ENCODE results near the gene ITGB5. TPM values are rescaled to one million over a fixed set of nuclear protein-coding genes. Genes with fewer than 3 reads are reported as not detected.

The ITGB5 gene
- total RNA-seq, 1 experiment from 2014 or later: 77.8 TPM

DNA sequence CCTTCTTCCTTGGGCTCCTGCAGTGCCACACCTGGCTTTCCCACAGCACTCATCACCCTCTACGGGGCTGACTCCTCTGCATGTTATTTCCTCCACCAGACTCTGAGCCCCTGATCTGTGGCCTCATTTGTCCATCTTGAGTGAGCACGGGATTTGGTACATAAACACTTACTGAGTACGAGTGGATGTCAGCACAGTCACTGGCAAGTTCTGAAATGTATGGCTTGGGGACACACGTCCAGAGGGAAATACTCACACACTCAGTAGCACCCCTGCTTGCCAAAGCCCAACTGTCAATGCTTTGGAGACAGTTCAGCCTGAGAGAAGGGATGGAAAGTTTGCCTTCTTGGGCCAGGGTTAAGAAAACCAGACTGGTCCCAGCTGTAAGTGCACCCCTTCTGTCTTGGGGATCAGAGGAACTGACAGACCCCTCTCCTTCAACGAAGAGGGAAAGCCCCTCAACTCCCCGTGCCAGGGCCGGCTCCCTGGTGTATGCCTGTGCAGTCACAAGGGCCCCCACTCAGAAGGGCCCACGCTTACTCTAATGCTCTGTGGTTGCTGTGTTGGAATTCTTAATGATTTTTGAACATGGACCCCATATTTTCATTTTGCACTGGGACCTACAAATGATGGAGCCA is 85.0 kb downstream of the ITGB5 start:
- ChIA-PET CTCF (no interaction called here), POLR2A (no interaction called here), RAD21 (ENCODE audit: low non-redundant PET in 1 of 2, low total read pairs in 2 of 2, uncharacterized antibody in 2 of 2, unreplicated experiment in 2 of 2) (no interaction called here)
- no peaks in the 10 kb centered on the region; a peak in 1 of 4 replicates for H3K36me3 ChIP-seq (ENCODE audit: control insufficient read depth in 1 of 2, insufficient read depth in 2 of 2, low read length in 2 of 2)
- H3K27ac ChIP-seq (ENCODE audit: low read depth, low read length): no peak overlapping the region
- H3K9me2 ChIP-seq (ENCODE audit: insufficient read depth): no peaks in the 10 kb centered on the region
- TF ChIP-seq SP1 (IDR thresholded peaks at IDR 0.05; ENCODE audit: low read depth) (no peak), FOSL1 (IDR thresholded peaks at IDR 0.05; ENCODE audit: low read depth) (no peak), ZNF274 (IDR thresholded peaks at IDR 0.05; ENCODE audit: low read depth, low read length) (no peak), YY1 (IDR thresholded peaks at IDR 0.05; ENCODE audit: extremely low read depth, insufficient replicate concordance, low read depth, low read length) (no peak), POLR2A (IDR thresholded peaks at IDR 0.05; ENCODE audit: borderline replicate concordance, extremely low read depth, insufficient read depth, insufficient read length) (no peak), ELF1 (IDR thresholded peaks at IDR 0.05; ENCODE audit: borderline replicate concordance, low read depth) (no peak), EZH2 (IDR thresholded peaks at IDR 0.05) (no peak)
- TF ChIP-seq, protein P1, sequence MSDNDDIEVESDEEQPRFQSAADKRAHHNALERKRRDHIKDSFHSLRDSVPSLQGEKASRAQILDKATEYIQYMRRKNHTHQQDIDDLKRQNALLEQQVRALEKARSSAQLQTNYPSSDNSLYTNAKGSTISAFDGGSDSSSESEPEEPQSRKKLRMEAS (IDR thresholded peaks at IDR 0.05): no peak
- H3K9ac ChIP-seq (ENCODE audit: low read length): no peak overlapping the region
- H2AFZ ChIP-seq (ENCODE audit: low read depth, low read length, poor library complexity, severe bottlenecking): no peak overlapping the region
- no peak for DNase-seq (ENCODE audit: low read depth, low spot score)
- H3K4me2 ChIP-seq (ENCODE audit: low read length): no peak overlapping the region
- intact Hi-C loops (cut with micrococcal nuclease): no loop called here
- H3K4me3 ChIP-seq (replicated peaks in 1 of 2; ENCODE audit: low read depth in 1 of 2, low read length in 2 of 2): no peak overlapping the region
- H3K9me3 ChIP-seq (ENCODE audit: control insufficient read depth in 1 of 2, insufficient read depth in 1 of 2, low read depth in 1 of 2, low read length in 2 of 2): no peaks in the 10 kb centered on the region
- H3K27me3 ChIP-seq (ENCODE audit: insufficient read depth, low read length): no peaks in the 10 kb centered on the region
- no peak for ATAC-seq
- H3K79me2 ChIP-seq (ENCODE audit: insufficient read depth, low read length): no peaks in the 10 kb centered on the region
- no TSS peak for BruUV-seq (replicated peaks)
- no peaks in the 10 kb centered on the region for H3K4me1 ChIP-seq (ENCODE audit: control insufficient read depth in 1 of 2, insufficient read depth in 2 of 2, low read length in 2 of 2)
- no peaks in the 10 kb centered on the region for H4K20me1 ChIP-seq (ENCODE audit: insufficient read depth)

DNA sequence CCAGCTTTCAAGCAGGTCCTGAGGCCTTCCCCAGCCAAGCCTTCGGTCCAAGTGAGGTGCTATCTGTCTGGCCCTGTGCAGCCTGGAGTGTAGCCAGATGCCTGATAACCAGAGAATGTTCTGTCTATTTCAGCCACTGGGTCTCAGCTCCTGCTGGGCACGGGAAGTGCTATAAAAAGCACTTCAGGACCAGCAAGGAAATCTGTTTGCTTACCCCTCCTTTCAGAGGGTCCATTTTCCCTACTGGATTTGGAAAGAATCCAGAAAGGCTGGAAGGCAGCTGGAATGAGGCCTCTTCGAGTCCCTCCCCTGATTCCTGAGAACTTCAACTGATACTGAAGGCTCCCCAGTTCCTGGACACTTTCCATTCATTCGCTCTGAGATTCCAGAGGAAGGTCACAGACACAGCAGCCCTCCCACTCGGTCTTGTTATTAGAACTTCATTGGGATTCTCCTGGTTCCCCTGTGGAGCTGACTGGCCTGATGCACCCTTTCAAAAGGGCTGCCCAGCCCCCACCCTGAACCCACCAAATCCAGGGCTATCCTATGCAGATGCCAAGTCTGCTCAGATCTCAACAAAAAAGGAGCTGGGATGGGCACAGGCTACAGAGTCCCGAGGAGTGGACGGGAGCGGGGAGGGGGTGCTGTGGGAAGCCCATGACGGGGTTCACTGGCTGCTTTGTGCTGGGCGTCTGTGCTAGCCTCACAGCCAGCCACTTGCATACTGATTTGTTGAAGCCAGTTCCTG is 86.5 kb downstream of the ITGB5 start:
- POLR2A ChIA-PET: no interaction called here
- ATAC-seq: no peak
- intact Hi-C loops (cut with micrococcal nuclease): no loop called here

More for the DNA sequence above, 86.5 kb downstream of the ITGB5 start:
- no peak overlapping the region for H3K9ac ChIP-seq (ENCODE audit: low read length)
- no peaks in the 10 kb centered on the region for H3K9me3 ChIP-seq (ENCODE audit: control insufficient read depth in 1 of 2, insufficient read depth in 1 of 2, low read depth in 1 of 2, low read length in 2 of 2)
- TF ChIP-seq YY1 (IDR thresholded peaks at IDR 0.05; ENCODE audit: extremely low read depth, insufficient replicate concordance, low read depth, low read length) (no peak), SP1 (IDR thresholded peaks at IDR 0.05; ENCODE audit: low read depth) (no peak), SRF (IDR thresholded peaks at IDR 0.05; ENCODE audit: low read depth) (no peak), FOSL1 (IDR thresholded peaks at IDR 0.05; ENCODE audit: low read depth) (no peak), EZH2 (IDR thresholded peaks at IDR 0.05) (no peak), ELF1 (IDR thresholded peaks at IDR 0.05; ENCODE audit: borderline replicate concordance, low read depth) (no peak), EZH2phosphoT487 (IDR thresholded peaks at IDR 0.05; ENCODE audit: borderline replicate concordance) (no peak), POLR2AphosphoS5 (IDR thresholded peaks at IDR 0.05; ENCODE audit: low read depth, low read length) (no peak), POLR2A (IDR thresholded peaks at IDR 0.05; ENCODE audit: borderline replicate concordance, extremely low read depth, insufficient read depth, insufficient read length) (no peak)
- TF ChIP-seq, protein P2, sequence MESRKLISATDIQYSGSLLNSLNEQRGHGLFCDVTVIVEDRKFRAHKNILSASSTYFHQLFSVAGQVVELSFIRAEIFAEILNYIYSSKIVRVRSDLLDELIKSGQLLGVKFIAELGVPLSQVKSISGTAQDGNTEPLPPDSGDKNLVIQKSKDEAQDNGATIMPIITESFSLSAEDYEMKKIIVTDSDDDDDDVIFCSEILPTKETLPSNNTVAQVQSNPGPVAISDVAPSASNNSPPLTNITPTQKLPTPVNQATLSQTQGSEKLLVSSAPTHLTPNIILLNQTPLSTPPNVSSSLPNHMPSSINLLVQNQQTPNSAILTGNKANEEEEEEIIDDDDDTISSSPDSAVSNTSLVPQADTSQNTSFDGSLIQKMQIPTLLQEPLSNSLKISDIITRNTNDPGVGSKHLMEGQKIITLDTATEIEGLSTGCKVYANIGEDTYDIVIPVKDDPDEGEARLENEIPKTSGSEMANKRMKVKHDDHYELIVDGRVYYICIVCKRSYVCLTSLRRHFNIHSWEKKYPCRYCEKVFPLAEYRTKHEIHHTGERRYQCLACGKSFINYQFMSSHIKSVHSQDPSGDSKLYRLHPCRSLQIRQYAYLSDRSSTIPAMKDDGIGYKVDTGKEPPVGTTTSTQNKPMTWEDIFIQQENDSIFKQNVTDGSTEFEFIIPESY (IDR thresholded peaks at IDR 0.05; ENCODE audit: extremely low read depth, insufficient replicate concordance, low read length): no peak
- no peak for DNase-seq (ENCODE audit: low read depth, low spot score)
- H3K79me2 ChIP-seq (ENCODE audit: insufficient read depth, low read length): no peaks in the 10 kb centered on the region
- H3K9me2 ChIP-seq (ENCODE audit: insufficient read depth): no peaks in the 10 kb centered on the region
- BruUV-seq (replicated peaks): no TSS peak
- ChIA-PET CTCF (no interaction called here), RAD21 (ENCODE audit: low non-redundant PET in 1 of 2, low total read pairs in 2 of 2, uncharacterized antibody in 2 of 2, unreplicated experiment in 2 of 2) (no interaction called here)
- no peak overlapping the region for H3K4me2 ChIP-seq (ENCODE audit: low read length)
- H3K27me3 ChIP-seq (ENCODE audit: insufficient read depth, low read length): no peaks in the 10 kb centered on the region
- no peak overlapping the region for H3K27ac ChIP-seq (ENCODE audit: low read depth, low read length)
- H3K36me3 ChIP-seq (ENCODE audit: control insufficient read depth in 1 of 2, insufficient read depth in 2 of 2, low read length in 2 of 2): no peaks in the 10 kb centered on the region; a peak in 1 of 4 replicates
- no peak overlapping the region for H2AFZ ChIP-seq (ENCODE audit: low read depth, low read length, poor library complexity, severe bottlenecking)
- no peak overlapping the region for H3K4me3 ChIP-seq (replicated peaks in 1 of 2; ENCODE audit: low read depth in 1 of 2, low read length in 2 of 2)
- H3K4me1 ChIP-seq (ENCODE audit: control insufficient read depth in 1 of 2, insufficient read depth in 2 of 2, low read length in 2 of 2): no peaks in the 10 kb centered on the region
- H4K20me1 ChIP-seq (ENCODE audit: insufficient read depth): no peaks in the 10 kb centered on the region
